T1000 (cell line): Measurements from ENCODE around the gene DNAJB8.

Source experiments
- DNase-seq: peaks from one replicate; lab custom pipeline; 2025; ENCODE audit warnings: mixed read lengths; lab: John Stamatoyannopoulos, UW

Gene DNAJB8

GRCh38 chr3:128463771-128464170, 2.9 kb downstream of the DNAJB8 start:
- DNase-seq, result no peak

DNA sequence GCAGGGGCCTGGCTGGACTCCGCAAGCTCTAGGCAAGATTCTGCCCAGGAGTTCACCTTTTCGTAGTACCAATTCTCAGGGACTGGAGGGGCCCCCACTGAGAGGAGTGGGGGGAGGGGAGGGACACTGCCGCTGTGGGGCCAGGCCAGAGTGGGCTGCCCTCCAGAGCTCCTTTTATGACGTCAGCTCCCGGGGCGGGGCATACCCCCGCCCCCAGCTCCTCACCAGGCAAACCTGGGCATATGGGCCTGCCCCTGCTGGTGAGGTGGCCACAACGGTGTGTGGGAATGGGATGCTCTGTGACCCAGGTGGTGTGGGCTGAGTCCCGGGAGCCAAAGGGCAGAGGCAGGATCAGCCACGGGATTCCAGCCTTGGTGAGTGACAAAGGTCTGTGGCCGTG, 3.3 kb downstream of the DNAJB8 start:
- no peak for DNase-seq

- no peak for DNase-seq
Observed at GRCh38 chr3:128462931-128463330, 3.8 kb downstream of the DNAJB8 start.

DNA sequence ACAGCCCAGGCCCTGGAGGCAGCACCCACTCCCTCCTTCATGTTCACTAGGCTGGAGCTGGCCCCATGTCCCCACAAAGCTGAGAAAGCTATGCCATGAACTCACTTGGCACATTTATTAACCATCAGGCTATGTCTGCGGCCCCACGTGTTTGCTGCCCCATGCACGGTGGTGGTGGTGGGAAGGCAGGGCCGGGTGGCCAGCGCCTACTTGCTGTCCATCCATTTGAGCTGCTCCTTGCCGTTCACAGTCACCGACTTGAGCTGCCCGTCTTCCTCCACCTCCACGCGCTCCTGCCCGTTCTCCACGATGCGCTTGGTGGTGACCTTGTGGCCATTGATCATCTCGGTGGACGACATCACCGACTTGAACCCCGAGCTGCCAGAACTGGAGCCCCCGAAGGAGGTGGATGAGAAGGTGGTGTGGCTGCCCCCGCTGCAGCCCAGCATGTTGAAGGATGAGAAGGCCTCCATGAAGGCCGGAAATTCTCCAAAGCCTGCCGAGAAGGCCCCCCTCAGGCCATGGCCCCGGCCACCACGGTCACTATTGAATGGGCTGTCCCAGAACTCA, 4.3 kb downstream of the DNAJB8 start:
- no peak for DNase-seq

DNA sequence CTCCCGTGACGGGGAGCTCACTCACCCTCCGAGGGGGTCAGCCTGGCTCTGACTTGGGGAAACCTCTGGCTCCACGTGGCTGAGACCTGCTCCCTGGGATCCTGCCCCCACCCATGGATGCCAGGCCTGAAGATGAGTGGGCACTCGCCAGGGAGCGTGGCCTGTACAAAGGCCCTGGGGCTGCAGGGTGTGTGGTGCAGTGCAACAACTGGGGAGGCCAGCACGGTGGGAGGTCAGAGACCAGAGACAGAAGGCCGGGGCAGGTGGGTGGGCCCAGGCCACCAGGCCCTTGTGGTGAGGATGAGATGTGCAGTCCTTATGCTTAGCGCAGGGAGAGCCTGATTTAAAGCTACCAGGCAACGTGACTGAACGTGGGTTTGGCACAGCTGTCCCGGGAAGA, 5.0 kb downstream of the DNAJB8 start:
- no peak for DNase-seq

DNA sequence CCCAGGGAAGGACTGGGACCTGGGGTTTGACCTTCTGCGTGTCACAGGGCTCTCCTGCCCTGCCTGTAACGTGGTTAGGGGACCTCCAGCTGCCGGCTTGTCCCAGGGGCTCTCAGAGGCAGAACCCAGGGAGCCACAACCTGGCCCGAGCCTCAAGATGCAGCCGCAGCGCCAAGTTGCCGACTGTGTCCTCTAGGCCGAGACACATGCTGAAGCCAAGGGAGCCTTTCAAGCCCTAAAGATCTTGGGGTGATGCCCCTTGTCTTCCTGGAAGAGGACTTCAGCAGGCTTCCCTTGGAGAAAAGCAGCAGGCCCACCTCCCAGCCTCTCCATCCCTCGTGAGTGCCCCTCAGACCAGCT, 7.2 kb downstream of the DNAJB8 start:
- DNase-seq, result no peak

DNA sequence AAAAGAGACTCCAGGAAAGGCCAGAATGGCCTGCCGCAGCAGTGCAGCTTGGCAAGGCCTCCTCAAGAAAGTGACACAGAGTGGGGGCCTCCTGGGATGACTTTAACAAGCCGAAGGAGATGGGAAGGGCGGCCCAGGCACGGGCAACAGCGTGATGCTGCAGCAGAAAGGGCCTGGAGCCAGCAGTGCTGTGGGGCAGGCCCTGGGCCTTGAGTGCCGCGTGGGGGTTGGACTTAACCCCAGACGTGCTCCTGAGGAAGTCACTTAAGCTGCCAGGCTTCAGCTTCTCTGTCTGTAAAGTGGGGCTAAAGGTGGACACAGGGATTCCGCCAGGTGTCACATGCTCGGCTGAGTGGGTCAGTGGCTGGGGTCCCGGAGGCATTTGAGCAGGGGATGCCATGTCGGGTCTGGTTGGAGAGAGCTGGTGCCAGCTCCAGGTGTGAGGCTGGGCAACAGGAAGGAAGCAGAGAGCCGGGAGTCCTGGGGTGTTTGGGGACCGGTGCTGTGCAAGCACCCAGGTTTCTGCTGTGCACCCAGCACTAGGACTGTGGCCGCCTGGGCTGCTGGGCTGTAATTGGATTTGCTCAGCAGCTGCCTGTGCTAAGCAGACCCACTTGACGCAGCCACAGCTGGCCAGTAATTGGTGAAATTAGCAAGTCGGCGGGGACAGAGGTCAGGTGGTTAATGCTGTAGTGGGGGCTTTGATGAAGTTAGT, 7.8 kb downstream of the DNAJB8 start:
- DNase-seq, result no peak

DNA sequence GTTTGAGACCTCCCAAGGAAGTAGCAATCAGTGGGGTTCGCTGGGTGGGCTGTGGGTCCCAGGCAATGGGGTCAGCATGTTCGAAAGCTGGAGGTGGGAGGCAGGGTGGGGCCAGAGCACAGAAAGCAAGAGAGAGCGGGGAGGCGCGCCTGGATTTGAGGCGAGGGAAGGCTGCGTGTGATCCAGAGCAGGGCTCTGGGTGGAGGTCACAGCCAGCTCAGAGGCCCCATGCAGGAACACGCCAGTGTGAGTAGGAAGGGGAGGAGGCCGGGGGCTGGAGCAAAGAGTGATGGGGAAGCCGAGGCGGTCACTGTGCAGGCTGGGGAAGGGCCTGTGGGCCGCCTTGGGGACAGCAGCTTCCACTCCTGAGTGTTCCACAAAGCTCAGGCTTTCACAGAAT, 8.8 kb downstream of the DNAJB8 start:
- DNase-seq, result no peak

DNA sequence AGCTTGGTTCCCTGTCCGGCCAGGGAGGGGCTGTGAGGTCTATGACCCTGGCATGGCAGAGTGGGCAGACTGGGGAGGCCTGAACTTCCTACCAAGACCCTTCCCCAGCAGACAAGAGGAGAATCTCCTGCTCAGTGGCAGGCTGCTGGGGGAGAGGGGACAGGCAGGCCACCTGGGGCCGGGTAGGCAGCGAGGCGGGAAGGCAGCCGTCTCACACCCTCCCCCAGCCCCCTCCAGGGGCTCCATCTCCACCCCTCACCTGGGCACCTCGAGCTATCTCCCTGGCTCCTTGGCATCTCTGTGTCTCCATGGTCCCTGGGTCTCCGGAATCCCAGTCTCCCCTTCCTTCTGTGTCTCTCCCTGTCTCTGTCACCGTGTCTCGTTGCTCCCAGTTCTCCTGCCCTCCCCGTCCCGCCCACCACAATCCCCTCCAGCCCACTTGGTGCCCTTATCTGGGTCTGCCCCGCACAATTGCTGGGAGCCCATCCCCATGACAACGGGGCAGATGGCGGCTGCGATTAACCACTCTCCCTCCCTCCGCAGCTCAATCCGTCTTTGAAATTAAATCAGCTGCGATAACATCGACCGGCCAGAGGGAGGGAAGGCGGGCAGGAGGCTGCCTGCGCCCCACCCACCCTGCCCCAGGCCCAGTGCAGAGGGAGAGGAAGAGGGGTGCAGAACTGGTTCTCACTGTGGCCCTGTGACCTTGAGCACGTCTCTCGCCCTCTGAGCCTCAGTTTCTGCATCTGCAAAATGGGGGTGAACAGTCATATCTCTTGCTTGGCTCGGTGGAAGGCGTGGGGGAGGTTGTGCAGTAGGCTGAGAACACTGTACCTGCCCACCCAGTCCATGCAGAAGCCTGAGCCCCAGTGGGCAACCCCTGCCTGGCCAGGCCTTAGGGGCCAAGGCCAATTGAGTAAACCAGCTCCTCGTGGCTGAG, 9.6 kb downstream of the DNAJB8 start:
- DNase-seq, result no peak

DNA sequence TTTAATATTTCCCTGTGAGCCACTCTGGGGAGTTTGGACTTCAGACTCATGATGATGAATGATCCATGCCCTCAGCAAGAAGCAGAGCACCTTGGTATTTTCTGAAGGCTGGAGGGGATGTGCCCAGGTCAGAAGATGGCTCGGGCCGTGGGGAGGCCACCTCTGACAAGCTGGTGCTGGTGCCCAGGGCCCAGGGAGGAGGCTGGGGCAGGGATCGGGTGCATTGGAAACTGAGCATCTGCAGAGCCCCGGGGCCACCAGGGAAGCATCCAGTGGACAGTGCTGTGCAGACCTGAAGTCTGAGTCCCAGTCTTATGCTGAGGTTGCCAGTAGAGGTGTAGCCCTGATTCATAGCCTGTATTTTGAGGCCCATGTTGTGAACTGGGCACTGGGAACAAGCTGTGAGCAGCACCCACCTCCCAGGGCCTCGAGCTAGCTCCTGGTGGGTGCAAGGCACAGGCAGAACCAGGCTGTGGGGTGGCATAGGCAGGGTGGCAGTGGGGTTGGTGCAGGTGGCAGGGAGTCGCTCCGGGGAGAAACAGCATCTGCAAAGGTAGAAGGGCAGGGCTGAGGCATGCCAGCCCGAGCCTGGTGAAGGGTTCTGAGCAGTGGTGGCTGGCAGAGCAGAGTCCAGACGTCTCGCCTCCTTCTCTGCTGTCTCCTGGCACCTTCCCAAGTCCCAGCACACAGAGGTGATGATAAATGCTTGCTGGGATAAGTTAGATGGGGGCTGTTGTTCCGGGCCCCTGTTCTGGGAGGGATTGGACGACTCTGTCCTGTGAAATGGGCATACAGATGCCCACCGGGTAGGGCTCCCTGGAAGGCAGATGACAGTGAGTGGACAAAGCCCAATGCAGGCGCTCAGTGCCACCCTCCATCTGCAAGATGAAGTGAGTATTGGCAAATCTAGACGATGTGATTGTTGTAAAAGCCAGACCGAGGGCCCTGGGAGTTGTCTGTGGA, 10.6 kb downstream of the DNAJB8 start:
- no peak for DNase-seq

GRCh38 chr3:128455116-128455515, 11.6 kb downstream of the DNAJB8 start:
- DNase-seq, result no peak

GRCh38 chr3:128454310-128454618, 12.4 kb downstream of the DNAJB8 start:
- no peak for DNase-seq

GRCh38 chr3:128453501-128454309, 13.0 kb downstream of the DNAJB8 start:
- no peak for DNase-seq

GRCh38 chr3:128452678-128453275, 13.9 kb downstream of the DNAJB8 start:
- no peak for DNase-seq

- DNase-seq, result no peak
Observed at GRCh38 chr3:128452120-128452519, 14.6 kb downstream of the DNAJB8 start.

GRCh38 chr3:128449111-128449638, 17.5 kb downstream of the DNAJB8 start:
- no peak for DNase-seq

DNA sequence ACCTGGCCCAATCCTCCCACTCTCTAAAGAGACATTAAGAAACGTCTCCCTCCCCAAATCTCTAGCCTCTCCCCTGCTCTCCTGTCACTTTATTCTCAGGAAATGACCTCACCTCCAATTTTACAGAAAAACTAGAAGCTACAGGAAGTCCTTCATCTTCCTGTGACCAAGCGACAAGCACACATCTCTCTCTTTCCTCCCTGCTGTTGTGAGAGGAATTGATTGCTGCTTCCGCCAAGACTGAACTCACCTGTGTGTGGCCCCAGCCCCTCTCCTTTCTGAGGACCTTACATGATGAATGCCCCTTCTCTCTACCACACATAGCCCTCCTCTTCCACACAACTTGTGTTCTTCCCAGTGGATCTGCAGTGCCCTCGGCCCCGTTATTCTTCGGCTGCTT, 18.2 kb downstream of the DNAJB8 start:
- no peak for DNase-seq

GRCh38 chr3:128447561-128448013, 19.1 kb downstream of the DNAJB8 start:
- DNase-seq, result no peak

GRCh38 chr3:128446821-128447220, 19.9 kb downstream of the DNAJB8 start:
- no peak for DNase-seq

DNA sequence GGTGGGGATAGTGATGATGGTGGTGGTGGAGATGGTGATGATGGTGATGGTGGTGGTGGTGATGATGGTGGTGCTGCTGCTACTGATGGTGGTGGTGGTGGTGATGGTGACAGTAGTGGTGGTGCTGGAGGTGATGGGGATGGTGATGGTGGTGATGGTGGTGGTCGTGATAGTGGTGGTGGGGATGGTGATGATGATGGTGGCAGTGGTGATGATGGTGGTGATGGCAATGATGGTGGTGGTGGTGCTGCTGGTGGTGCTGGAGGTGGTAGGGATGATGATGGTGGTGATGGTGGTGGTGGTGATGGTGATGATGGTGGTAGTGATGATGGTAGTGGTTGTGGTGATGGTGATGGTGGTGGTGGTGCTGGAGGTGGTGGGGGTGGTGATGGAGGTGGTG, 21.3 kb downstream of the DNAJB8 start:
- no peak for DNase-seq
